HepG2 (cell line): ENCODE data around the gene ZNF512B. TPM values are rescaled to one million over a fixed set of nuclear protein-coding genes. Genes with fewer than 3 reads are reported as not detected.

Source experiments
- CTCF ChIP-seq: sonication (generic); formaldehyde crosslinking; IDR thresholded peaks from 2 replicates; pipeline ENCODE4 v1.5.0; 2020; ENCODE audit warnings: mild to moderate bottlenecking, missing genetic modification reagents, moderate library complexity
- FOSL1 ChIP-seq: sonication (generic); formaldehyde crosslinking; IDR thresholded peaks from 2 replicates; pipeline ENCODE4 v1.9.0; 2021; ENCODE audit warnings: missing genetic modification reagents, borderline replicate concordance
- IRX3 ChIP-seq: sonication (generic); formaldehyde crosslinking; IDR thresholded peaks from 2 replicates; pipeline ENCODE4 v1.8.1; 2023; ENCODE audit warnings: mild to moderate bottlenecking, low read depth, missing genetic modification reagents, borderline replicate concordance
- KLF13 ChIP-seq: sonication (generic); formaldehyde crosslinking; IDR thresholded peaks from 2 replicates; pipeline ENCODE4 v1.4.0; 2020; ENCODE audit warnings: mild to moderate bottlenecking, missing genetic modification reagents
- KLF9 ChIP-seq: IDR thresholded peaks from 2 replicates; pipeline ENCODE4 v1.6.1; 2016; ENCODE audit warnings: low read depth
- MAF1 ChIP-seq: sonication (generic); formaldehyde crosslinking; IDR thresholded peaks from 2 replicates; pipeline ENCODE4 v1.5.0; 2020; ENCODE audit warnings: missing genetic modification reagents, borderline replicate concordance
- MTA1 ChIP-seq: sonication (generic); formaldehyde crosslinking; IDR thresholded peaks from 2 replicates; pipeline ENCODE4 v1.4.0; 2020; ENCODE audit warnings: missing genetic modification reagents, mild to moderate bottlenecking, borderline replicate concordance
- MXI1 ChIP-seq: IDR thresholded peaks from 3 replicates; pipeline ENCODE4 v1.6.1; 2012; ENCODE audit warnings: low read depth, low read length, inconsistent platforms, borderline replicate concordance
- PHF5A ChIP-seq: IDR thresholded peaks from one replicate; pipeline ENCODE4 v1.6.1; 2018; ENCODE audit warnings: low read depth, missing genetic modification reagents; ENCODE audit not compliant: unreplicated experiment
- RBFOX2 ChIP-seq: fragments of 200-400 bp; formaldehyde crosslinking; IDR thresholded peaks from 2 replicates; pipeline ENCODE4 v1.6.1; 2017; ENCODE audit warnings: low read depth, mild to moderate bottlenecking, low read length
- SATB2 ChIP-seq: sonication (generic); formaldehyde crosslinking; IDR thresholded peaks from 2 replicates; pipeline ENCODE4 v1.5.0; 2020; ENCODE audit warnings: missing genetic modification reagents
- SP140L ChIP-seq: sonication (generic); formaldehyde crosslinking; IDR thresholded peaks from 2 replicates; pipeline ENCODE4 v1.4.0; 2020; ENCODE audit warnings: missing genetic modification reagents, borderline replicate concordance
- STAT5B ChIP-seq: sonication (generic); formaldehyde crosslinking; IDR thresholded peaks from 2 replicates; pipeline ENCODE4 v1.4.0; 2020; ENCODE audit warnings: missing genetic modification reagents
- THAP7 ChIP-seq: sonication (generic); formaldehyde crosslinking; IDR thresholded peaks from 2 replicates; pipeline ENCODE4 v1.8.1; 2023; ENCODE audit warnings: mild to moderate bottlenecking, missing genetic modification reagents
- ZBTB26 ChIP-seq: IDR thresholded peaks from 2 replicates; pipeline ENCODE4 v1.6.1; 2016; ENCODE audit warnings: missing compliant biosample characterization, missing genetic modification reagents, borderline replicate concordance
- ZNF121 ChIP-seq: sonication (generic); formaldehyde crosslinking; IDR thresholded peaks from 2 replicates; pipeline ENCODE4 v1.5.0; 2020; ENCODE audit warnings: mild to moderate bottlenecking, missing genetic modification reagents
- ZNF253 ChIP-seq: sonication (generic); formaldehyde crosslinking; IDR thresholded peaks from 2 replicates; pipeline ENCODE4 v1.8.0; 2022; ENCODE audit warnings: mild to moderate bottlenecking, missing genetic modification reagents, borderline replicate concordance
- ZNF570 ChIP-seq: sonication (generic); formaldehyde crosslinking; IDR thresholded peaks from 2 replicates; pipeline ENCODE4 v1.4.0; 2020; ENCODE audit warnings: mild to moderate bottlenecking, missing genetic modification reagents, borderline replicate concordance
- ZSCAN22 ChIP-seq: sonication (generic); formaldehyde crosslinking; IDR thresholded peaks from 2 replicates; pipeline ENCODE4 v1.4.0; 2020; ENCODE audit warnings: mild to moderate bottlenecking, missing genetic modification reagents
- polyA plus RNA-seq, 8 experiments: library from polyadenylated mRNA; depleted of rRNA in 3 of 8; stranded (reverse) in 7 of 8; unstranded in 1 of 8; fragments of >200 nt; fragmentation: Illumina TruSeq in 4 of 8; extraction: Trizol in 4 of 8; gene quantifications; 2 replicates each; pipeline versions ENCODE4 v1.2.1 to v1.2.3, GENCODE V29; 2011 to 2016; ENCODE audit warnings: low read depth in 4 of 8, missing spikeins in 1 of 8, mixed read lengths in 1 of 8; ENCODE audit not compliant: insufficient read depth in 1 of 8
- total RNA-seq, 5 experiments: library from RNA; depleted of rRNA; stranded (reverse); fragments of >200 nt; fragmentation: Illumina TruSeq; extraction: Trizol; gene quantifications; 2 replicates each; pipeline ENCODE4 v1.2.3, GENCODE V29; 2016; ENCODE audit warnings: low read depth in 1 of 5
- TF ChIP-seq, protein P1 (sequence below): sonication (generic); formaldehyde crosslinking; IDR thresholded peaks from 2 replicates; pipeline ENCODE4 v1.4.0; 2020; ENCODE audit warnings: missing genetic modification reagents

Gene ZNF512B
- total and polyA plus RNA-seq, 2 of the 13 experiments (the other 11 are each of a cell fraction or from before 2014, with no cell fraction given) = 11.5 to 30.6 TPM

- TF ChIP-seq PHF5A (CRISPR knock-in tag) = no peak
- no peak; the same call in 1 of the 2 replicates for TF ChIP-seq ZNF570
- TF ChIP-seq IRX3 (CRISPR knock-in tag) = no peak; the same call in 1 of the 2 replicates
- no peak for TF ChIP-seq SATB2
- TF ChIP-seq ZNF253 (CRISPR knock-in tag) = no peak
- peak; percentile 86; the same call in 1 of the 2 replicates for TF ChIP-seq KLF9 (CRISPR knock-in tag)
- TF ChIP-seq SP140L (CRISPR knock-in tag) = no peak
- TF ChIP-seq RBFOX2 = peak; percentile 79
- peak; percentile 72; the same call in 1 of the 3 replicates for TF ChIP-seq MXI1
- TF ChIP-seq STAT5B = 0 out of 2 replicates have a peak, but pooled peaks have one; percentile 65
- peak; percentile 55 for TF ChIP-seq CTCF (CRISPR knock-in tag)
- no peak for TF ChIP-seq MAF1 (CRISPR knock-in tag)
- peak; percentile 20; the same call in 1 of the 2 replicates for TF ChIP-seq ZSCAN22
- peak; percentile 61; the same call in 1 of the 2 replicates for TF ChIP-seq ZNF121
- TF ChIP-seq, protein P1, sequence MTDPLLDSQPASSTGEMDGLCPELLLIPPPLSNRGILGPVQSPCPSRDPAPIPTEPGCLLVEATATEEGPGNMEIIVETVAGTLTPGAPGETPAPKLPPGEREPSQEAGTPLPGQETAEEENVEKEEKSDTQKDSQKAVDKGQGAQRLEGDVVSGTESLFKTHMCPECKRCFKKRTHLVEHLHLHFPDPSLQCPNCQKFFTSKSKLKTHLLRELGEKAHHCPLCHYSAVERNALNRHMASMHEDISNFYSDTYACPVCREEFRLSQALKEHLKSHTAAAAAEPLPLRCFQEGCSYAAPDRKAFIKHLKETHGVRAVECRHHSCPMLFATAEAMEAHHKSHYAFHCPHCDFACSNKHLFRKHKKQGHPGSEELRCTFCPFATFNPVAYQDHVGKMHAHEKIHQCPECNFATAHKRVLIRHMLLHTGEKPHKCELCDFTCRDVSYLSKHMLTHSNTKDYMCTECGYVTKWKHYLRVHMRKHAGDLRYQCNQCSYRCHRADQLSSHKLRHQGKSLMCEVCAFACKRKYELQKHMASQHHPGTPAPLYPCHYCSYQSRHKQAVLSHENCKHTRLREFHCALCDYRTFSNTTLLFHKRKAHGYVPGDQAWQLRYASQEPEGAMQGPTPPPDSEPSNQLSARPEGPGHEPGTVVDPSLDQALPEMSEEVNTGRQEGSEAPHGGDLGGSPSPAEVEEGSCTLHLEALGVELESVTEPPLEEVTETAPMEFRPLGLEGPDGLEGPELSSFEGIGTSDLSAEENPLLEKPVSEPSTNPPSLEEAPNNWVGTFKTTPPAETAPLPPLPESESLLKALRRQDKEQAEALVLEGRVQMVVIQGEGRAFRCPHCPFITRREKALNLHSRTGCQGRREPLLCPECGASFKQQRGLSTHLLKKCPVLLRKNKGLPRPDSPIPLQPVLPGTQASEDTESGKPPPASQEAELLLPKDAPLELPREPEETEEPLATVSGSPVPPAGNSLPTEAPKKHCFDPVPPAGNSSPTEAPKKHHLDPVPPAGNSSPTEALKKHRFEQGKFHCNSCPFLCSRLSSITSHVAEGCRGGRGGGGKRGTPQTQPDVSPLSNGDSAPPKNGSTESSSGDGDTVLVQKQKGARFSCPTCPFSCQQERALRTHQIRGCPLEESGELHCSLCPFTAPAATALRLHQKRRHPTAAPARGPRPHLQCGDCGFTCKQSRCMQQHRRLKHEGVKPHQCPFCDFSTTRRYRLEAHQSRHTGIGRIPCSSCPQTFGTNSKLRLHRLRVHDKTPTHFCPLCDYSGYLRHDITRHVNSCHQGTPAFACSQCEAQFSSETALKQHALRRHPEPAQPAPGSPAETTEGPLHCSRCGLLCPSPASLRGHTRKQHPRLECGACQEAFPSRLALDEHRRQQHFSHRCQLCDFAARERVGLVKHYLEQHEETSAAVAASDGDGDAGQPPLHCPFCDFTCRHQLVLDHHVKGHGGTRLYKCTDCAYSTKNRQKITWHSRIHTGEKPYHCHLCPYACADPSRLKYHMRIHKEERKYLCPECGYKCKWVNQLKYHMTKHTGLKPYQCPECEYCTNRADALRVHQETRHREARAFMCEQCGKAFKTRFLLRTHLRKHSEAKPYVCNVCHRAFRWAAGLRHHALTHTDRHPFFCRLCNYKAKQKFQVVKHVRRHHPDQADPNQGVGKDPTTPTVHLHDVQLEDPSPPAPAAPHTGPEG (CRISPR knock-in tag) = peak; percentile 46; the same call in 1 of the 2 replicates
- 0 out of 2 replicates have a peak, but pooled peaks have one; percentile 14 for TF ChIP-seq KLF13 (CRISPR knock-in tag)
- TF ChIP-seq THAP7 (CRISPR knock-in tag) = no peak; the same call in 1 of the 2 replicates
- TF ChIP-seq ZBTB26 (CRISPR knock-in tag) = peak; percentile 71; the same call in 1 of the 2 replicates
- TF ChIP-seq MTA1 (CRISPR knock-in tag) = 0 out of 2 replicates have a peak, but pooled peaks have one; percentile 59
- TF ChIP-seq FOSL1 (CRISPR knock-in tag) = no peak
These were observed 12.6 kb downstream of the ZNF512B start (continued) for GRCh38 chr20:63957004-63957689.
